ENCODE results near the gene SEMA3B.

SEMA3B gene

DNA sequence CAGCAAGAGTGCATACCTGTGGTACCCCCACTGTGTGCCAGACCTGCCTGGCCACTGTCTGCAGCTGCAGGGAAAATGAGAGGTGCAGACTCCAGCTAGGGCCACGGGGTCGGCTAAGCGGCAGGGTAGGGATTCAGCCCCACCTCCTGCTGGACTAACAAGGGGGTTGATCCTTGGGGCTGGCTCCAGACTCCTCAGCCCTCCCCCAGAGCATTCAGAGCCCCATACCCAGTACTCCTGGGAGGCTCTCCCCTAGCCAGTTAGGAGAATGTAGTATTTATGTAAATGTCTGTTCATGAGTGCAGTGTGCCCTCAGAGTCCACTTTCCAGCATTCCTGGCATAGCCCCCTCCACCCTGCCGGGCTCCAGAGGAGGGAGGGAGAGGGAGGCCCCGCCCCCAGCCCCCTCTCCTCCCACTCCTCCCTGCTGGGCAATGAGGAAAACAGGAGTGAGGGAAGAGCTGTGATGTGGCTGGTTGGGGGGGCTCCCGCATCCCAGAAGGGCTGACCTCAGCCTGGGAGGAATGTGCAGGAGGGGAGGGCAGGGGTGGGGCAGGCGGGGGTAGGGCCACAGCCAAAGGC, 4.5 kb upstream of the SEMA3B start (continued):
- TF ChIP-seq, protein P1, sequence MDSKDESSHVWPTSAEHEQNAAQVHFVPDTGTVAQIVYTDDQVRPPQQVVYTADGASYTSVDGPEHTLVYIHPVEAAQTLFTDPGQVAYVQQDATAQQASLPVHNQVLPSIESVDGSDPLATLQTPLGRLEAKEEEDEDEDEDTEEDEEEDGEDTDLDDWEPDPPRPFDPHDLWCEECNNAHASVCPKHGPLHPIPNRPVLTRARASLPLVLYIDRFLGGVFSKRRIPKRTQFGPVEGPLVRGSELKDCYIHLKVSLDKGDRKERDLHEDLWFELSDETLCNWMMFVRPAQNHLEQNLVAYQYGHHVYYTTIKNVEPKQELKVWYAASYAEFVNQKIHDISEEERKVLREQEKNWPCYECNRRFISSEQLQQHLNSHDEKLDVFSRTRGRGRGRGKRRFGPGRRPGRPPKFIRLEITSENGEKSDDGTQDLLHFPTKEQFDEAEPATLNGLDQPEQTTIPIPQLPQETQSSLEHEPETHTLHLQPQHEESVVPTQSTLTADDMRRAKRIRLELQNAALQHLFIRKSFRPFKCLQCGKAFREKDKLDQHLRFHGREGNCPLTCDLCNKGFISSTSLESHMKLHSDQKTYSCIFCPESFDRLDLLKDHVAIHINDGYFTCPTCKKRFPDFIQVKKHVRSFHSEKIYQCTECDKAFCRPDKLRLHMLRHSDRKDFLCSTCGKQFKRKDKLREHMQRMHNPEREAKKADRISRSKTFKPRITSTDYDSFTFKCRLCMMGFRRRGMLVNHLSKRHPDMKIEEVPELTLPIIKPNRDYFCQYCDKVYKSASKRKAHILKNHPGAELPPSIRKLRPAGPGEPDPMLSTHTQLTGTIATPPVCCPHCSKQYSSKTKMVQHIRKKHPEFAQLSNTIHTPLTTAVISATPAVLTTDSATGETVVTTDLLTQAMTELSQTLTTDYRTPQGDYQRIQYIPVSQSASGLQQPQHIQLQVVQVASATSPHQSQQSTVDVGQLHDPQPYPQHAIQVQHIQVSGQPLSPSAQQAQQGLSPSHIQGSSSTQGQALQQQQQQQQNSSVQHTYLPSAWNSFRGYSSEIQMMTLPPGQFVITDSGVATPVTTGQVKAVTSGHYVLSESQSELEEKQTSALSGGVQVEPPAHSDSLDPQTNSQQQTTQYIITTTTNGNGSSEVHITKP (tag by site-specific recombination; IDR thresholded peaks at IDR 0.05) = 0 out of 2 replicates have a peak, but pooled peaks have one; percentile 17
- TF ChIP-seq, protein P2, sequence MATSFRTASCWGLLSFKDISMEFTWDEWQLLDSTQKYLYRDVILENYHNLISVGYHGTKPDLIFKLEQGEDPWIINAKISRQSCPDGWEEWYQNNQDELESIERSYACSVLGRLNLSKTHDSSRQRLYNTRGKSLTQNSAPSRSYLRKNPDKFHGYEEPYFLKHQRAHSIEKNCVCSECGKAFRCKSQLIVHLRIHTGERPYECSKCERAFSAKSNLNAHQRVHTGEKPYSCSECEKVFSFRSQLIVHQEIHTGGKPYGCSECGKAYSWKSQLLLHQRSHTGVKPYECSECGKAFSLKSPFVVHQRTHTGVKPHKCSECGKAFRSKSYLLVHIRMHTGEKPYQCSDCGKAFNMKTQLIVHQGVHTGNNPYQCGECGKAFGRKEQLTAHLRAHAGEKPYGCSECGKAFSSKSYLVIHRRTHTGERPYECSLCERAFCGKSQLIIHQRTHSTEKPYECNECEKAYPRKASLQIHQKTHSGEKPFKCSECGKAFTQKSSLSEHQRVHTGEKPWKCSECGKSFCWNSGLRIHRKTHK (tag by site-specific recombination; IDR thresholded peaks at IDR 0.05) = no peak
- TF ChIP-seq ZNF16 (tag by site-specific recombination; IDR thresholded peaks at IDR 0.05; ENCODE audit: low read depth) (no peak), ZBTB17 (tag by site-specific recombination; IDR thresholded peaks at IDR 0.05) (peak; percentile 52; the same call in 1 of the 2 replicates), ZNF629 (tag by site-specific recombination; IDR thresholded peaks at IDR 0.05) (peak; percentile 83), ZNF423 (tag by site-specific recombination; IDR thresholded peaks at IDR 0.05) (no peak), SP3 (tag by site-specific recombination; IDR thresholded peaks at IDR 0.05) (peak; percentile 87), EGR2 (tag by site-specific recombination; IDR thresholded peaks at IDR 0.05; ENCODE audit: low read depth) (peak; percentile 79), GLI2 (tag by site-specific recombination; IDR thresholded peaks at IDR 0.05; ENCODE audit: borderline replicate concordance, low read depth) (no peak), ZNF140 (tag by site-specific recombination; IDR thresholded peaks at IDR 0.05) (no peak), ZNF274 (IDR thresholded peaks at IDR 0.05; ENCODE audit: low read length) (no peak), ZNF274 (tag by site-specific recombination; IDR thresholded peaks at IDR 0.05; ENCODE audit: borderline replicate concordance) (no peak), ZNF391 (tag by site-specific recombination; IDR thresholded peaks at IDR 0.05; ENCODE audit: borderline replicate concordance, low read depth) (no peak), SALL2 (tag by site-specific recombination; IDR thresholded peaks at IDR 0.05; ENCODE audit: borderline replicate concordance) (no peak), ZXDB (tag by site-specific recombination; IDR thresholded peaks at IDR 0.05) (peak; percentile 98), KLF9 (tag by site-specific recombination; IDR thresholded peaks at IDR 0.05; ENCODE audit: low read depth) (peak; percentile 74), ZNF341 (tag by site-specific recombination; IDR thresholded peaks at IDR 0.05; ENCODE audit: low read depth) (peak; percentile 98), ZNF837 (tag by site-specific recombination; IDR thresholded peaks at IDR 0.05) (no peak), ZNF426 (tag by site-specific recombination; IDR thresholded peaks at IDR 0.05) (no peak), SP2 (tag by site-specific recombination; IDR thresholded peaks at IDR 0.05) (peak; percentile 70)
- TF ChIP-seq, protein P3, sequence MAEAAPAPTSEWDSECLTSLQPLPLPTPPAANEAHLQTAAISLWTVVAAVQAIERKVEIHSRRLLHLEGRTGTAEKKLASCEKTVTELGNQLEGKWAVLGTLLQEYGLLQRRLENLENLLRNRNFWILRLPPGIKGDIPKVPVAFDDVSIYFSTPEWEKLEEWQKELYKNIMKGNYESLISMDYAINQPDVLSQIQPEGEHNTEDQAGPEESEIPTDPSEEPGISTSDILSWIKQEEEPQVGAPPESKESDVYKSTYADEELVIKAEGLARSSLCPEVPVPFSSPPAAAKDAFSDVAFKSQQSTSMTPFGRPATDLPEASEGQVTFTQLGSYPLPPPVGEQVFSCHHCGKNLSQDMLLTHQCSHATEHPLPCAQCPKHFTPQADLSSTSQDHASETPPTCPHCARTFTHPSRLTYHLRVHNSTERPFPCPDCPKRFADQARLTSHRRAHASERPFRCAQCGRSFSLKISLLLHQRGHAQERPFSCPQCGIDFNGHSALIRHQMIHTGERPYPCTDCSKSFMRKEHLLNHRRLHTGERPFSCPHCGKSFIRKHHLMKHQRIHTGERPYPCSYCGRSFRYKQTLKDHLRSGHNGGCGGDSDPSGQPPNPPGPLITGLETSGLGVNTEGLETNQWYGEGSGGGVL (tag by site-specific recombination; IDR thresholded peaks at IDR 0.05) = peak; percentile 99
- TF ChIP-seq, protein P4, sequence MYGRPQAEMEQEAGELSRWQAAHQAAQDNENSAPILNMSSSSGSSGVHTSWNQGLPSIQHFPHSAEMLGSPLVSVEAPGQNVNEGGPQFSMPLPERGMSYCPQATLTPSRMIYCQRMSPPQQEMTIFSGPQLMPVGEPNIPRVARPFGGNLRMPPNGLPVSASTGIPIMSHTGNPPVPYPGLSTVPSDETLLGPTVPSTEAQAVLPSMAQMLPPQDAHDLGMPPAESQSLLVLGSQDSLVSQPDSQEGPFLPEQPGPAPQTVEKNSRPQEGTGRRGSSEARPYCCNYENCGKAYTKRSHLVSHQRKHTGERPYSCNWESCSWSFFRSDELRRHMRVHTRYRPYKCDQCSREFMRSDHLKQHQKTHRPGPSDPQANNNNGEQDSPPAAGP (tag by site-specific recombination; IDR thresholded peaks at IDR 0.05) = peak; percentile 89
- TF ChIP-seq, protein P5, sequence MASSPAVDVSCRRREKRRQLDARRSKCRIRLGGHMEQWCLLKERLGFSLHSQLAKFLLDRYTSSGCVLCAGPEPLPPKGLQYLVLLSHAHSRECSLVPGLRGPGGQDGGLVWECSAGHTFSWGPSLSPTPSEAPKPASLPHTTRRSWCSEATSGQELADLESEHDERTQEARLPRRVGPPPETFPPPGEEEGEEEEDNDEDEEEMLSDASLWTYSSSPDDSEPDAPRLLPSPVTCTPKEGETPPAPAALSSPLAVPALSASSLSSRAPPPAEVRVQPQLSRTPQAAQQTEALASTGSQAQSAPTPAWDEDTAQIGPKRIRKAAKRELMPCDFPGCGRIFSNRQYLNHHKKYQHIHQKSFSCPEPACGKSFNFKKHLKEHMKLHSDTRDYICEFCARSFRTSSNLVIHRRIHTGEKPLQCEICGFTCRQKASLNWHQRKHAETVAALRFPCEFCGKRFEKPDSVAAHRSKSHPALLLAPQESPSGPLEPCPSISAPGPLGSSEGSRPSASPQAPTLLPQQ (tag by site-specific recombination; IDR thresholded peaks at IDR 0.05) = peak; percentile 20; the same call in 1 of the 2 replicates
- TF ChIP-seq, protein P6, sequence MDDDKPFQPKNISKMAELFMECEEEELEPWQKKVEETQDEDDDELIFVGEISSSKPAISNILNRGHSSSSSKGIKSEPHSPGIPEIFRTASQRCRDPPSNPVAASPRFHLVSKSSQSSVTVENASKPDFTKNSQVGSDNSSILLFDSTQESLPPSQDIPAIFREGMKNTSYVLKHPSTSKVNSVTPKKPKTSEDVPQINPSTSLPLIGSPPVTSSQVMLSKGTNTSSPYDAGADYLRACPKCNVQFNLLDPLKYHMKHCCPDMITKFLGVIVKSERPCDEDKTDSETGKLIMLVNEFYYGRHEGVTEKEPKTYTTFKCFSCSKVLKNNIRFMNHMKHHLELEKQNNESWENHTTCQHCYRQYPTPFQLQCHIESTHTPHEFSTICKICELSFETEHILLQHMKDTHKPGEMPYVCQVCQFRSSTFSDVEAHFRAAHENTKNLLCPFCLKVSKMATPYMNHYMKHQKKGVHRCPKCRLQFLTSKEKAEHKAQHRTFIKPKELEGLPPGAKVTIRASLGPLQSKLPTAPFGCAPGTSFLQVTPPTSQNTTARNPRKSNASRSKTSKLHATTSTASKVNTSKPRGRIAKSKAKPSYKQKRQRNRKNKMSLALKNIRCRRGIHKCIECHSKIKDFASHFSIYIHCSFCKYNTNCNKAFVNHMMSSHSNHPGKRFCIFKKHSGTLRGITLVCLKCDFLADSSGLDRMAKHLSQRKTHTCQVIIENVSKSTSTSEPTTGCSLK (tag by site-specific recombination; IDR thresholded peaks at IDR 0.05) = no peak
- TF ChIP-seq, protein P7, sequence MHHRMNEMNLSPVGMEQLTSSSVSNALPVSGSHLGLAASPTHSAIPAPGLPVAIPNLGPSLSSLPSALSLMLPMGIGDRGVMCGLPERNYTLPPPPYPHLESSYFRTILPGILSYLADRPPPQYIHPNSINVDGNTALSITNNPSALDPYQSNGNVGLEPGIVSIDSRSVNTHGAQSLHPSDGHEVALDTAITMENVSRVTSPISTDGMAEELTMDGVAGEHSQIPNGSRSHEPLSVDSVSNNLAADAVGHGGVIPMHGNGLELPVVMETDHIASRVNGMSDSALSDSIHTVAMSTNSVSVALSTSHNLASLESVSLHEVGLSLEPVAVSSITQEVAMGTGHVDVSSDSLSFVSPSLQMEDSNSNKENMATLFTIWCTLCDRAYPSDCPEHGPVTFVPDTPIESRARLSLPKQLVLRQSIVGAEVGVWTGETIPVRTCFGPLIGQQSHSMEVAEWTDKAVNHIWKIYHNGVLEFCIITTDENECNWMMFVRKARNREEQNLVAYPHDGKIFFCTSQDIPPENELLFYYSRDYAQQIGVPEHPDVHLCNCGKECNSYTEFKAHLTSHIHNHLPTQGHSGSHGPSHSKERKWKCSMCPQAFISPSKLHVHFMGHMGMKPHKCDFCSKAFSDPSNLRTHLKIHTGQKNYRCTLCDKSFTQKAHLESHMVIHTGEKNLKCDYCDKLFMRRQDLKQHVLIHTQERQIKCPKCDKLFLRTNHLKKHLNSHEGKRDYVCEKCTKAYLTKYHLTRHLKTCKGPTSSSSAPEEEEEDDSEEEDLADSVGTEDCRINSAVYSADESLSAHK (tag by site-specific recombination; IDR thresholded peaks at IDR 0.05) = no peak
